KG1 (cell line): ENCODE data around the gene MTO1.
"Not testable (repeated sequence)": the region's sequence is repeated elsewhere in the genome, so short reads cannot be mapped to it uniquely, and the experiment has no call there.

Experiments used
- DNase-seq: peaks from one replicate; lab custom pipeline; 2025; lab: John Stamatoyannopoulos, UW

The MTO1 gene

GRCh38 chr6:73505142-73505541 lies 43.6 kb downstream of the MTO1 start:
- no peak for DNase-seq

- DNase-seq = not testable (repeated sequence)
Measured at GRCh38 chr6:73505705-73506104, 44.2 kb downstream of the MTO1 start.

DNA sequence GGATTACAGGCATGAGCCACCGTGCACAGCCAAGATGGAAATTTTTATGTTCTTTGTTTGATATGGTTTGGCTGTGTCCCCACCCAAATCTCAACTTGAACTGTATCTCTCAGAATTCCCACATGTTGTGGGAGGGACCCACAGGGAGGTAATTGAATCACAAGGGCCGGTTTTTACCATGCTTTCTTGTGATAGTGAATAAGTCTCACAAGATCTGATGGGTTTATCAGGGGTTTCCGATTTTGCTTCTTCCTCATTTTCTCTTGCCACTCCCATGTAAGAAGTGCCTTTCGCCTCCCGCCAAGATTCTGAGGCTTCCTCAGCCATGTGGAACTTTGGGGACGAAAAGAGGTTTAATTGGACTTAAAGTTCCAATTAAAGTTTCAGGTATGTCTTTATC lies 44.7 kb downstream of the MTO1 start:
- no peak for DNase-seq

DNA sequence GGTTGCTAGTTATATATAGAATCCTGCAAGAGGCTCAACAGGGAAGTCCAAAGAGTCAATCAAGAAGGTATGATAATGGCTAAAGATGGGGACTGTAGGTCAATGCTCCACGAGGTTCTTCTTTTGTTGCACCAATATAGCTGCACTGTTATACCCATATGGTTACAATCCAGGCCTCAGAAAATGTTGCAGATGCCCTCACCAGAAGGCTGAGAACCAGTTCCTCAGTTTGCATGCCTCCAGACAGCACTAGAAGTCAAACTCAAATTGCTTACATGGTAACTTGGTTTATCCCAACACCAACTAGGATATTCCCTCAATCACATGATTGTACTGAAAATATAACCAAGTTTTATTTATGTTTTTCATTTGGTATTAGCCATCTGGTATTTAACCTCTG lies 47.2 kb downstream of the MTO1 start:
- DNase-seq = no peak

GRCh38 chr6:73509851-73510250 lies 48.3 kb downstream of the MTO1 start:
- DNase-seq = no peak

DNA sequence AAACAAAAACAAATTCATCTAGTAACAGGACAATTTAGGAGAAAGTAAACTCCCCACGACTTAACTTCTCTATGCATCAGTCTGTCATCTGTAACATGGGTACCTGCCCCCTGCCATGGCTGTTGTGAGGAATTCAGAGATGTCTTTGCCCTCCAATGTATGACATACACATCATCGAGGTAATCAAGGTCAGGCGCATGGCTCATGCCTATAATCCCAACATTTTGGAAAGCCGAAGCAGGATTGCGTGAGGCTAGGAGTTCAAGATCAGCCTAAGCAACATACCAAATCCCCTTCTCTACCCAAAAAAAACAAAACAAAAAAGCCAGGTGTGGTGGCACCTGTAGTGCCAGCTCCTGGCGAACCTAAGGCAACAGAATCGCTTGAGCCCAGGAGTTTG lies 50.3 kb downstream of the MTO1 start:
- no peak for DNase-seq

DNA sequence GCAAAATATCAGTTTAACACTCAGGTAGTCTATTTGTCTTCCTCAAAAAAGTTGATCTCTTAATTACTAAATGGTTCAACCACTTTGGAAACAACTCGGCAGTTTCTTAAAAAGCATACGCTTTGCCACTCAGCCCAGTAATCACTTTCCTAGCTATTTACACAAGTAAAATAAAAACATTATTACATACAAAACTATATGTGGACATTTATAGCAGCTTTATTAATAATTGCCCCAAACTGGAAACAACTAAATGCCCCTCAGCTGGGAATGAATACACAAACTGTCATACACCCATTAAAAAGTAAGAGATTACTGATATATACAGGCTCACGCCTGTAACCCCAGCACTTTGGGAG lies 51.9 kb downstream of the MTO1 start:
- no peak for DNase-seq

DNA sequence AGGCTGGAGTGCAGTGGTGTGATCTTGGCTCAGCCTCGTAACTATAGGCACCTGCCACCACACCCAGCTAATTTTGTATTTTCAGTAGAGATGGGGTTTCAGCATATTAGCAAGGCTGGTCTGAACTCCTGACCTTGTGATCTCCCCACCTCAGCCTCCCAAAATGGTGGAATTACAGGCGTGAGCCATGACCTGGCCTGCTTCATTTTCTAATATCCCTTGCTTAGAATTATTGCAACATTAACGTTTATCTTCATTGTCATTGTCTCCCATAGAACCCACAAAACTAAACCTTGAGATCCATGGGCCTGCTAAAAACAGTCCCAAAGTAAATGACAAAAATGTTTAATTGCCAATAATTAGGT lies 53.2 kb downstream of the MTO1 start:
- DNase-seq = no peak

DNA sequence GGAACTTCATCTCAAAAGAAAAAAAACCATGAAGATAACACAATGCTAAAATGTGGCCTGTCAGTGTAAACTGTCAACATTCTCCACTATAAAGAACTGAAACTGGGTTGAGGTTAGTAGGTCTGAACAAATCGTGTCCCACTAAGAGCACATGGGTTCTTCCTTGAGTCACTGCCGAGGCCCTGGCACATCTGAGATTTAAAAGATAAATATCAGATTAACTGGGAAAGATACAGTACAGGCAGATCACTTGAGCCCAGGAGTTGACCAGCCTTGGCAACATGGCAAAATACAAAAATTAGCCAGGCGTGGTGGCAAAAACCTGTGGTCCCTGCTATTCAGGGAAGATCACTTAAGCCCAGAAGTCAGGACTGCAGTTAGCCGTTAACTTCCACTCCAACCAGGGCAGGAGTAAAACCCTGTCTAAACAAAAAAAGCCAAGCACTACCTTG lies 53.7 kb downstream of the MTO1 start:
- no peak for DNase-seq

DNA sequence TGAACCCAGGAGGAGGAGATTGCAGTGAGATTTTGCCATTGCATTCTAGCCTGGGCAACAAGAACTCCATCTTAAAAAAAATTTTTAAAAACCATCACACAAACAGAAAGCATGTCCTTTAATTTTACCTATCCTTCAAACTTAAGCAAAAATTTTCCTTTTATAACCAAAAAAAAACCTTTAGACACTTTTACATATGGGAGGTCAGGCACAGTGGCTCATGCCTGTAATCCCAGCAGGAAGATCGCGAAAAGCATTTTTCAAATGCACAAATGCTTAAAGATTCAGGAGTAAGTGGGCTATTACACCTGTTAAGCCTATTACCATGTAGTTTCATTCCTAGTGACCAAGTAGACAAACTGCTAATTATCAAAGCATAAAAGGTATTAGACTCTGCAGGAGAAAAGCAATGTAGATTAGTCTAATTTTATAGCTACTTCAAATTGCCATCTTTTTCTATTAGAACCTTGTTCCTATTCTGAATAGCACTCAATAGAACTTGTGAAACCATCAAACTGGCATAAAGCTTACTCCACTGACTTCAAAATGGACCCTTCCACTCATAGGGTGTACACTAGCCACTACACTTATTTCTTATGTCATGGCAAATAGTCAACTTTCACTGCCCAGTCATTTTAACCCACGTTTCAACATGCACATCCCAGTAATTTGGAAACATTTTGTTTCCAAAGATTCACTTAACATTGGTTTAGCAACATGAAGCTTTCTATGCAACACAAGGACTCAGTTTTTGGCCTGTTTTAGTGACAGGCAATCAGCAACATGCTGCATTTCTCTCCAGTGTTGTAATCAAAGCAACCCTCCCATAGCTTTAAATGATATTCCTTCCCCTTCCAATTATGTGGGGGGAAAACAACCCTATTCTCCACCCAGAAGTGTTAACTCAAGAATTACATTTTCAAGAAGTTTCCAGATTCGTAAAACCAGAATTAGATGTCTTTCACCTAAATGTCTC lies 55.3 kb downstream of the MTO1 start:
- DNase-seq = no peak

- DNase-seq = not testable (repeated sequence)
Measured at GRCh38 chr6:73518100-73518981, 56.8 kb downstream of the MTO1 start.

DNA sequence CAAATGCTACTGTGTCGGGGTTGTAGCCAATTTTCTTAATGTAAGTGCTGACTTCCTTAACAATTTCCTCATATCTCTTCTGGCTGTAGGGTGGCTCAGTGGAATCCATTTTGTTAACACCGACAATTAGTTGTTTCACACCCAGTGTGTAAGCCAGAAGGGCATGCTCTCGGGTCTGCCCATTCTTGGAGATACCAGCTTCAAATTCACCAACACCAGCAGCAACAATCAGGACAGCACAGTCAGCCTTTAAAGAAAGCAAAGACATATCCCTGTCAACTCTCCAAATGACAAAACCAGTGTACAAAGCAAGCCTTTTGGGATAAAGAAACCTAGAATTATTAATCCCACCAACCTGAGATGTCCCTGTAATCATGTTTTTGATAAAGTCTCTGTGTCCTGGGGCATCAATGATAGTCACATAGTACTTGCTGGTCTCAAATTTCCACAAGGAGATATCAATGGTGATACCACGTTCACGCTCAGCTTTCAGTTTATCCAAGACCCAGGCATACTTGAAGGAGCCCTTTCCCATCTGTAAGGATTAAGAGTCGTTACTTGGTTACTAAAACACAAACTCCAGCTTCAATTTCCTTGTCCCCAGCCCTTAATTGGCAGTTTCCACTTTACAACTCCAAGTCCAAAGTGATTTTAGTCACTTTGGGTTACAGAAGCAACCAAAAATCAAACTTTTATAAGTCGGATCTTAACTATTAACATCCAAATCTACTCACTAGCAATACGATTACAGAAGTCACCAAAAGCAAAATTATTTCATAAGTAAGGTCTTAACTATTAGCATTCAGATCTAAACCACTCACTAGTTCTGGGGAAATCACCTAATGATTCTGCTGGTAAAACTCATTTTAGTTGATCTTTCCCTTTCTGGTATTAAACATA lies 57.7 kb downstream of the MTO1 start:
- not testable (repeated sequence) for DNase-seq

DNA sequence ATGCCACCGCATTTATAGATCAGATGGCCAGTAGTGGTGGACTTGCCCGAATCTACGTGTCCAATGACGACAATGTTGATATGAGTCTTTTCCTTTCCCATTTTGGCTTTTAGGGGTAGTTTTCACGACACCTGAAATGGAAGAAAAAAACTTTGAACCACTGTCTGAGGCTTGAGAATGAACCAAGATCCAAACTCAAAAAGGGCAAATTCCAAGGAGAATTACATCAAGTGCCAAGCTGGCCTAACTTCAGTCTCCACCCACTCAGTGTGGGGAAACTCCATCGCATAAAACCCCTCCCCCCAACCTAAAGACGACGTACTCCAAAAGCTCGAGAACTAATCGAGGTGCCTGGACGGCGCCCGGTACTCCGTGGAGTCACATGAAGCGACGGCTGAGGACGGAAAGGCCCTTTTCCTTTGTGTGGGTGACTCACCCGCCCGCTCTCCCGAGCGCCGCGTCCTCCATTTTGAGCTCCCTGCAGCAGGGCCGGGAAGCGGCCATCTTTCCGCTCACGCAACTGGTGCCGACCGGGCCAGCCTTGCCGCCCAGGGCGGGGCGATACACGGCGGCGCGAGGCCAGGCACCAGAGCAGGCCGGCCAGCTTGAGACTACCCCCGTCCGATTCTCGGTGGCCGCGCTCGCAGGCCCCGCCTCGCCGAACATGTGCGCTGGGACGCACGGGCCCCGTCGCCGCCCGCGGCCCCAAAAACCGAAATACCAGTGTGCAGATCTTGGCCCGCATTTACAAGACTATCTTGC lies 58.6 kb downstream of the MTO1 start:
- no peak for DNase-seq

GRCh38 chr6:73520688-73521350 lies 59.3 kb downstream of the MTO1 start, which contains the start of gene EEF1A1:
EEF1A1 (minus strand) TSS chr6:73521032; CDS start chr6:73520026, 1,006 bp downstream.
- peak; percentile 95 for DNase-seq

- DNase-seq = peak; percentile 91
Measured at GRCh38 chr6:73521351-73521985, 59.9 kb downstream of the MTO1 start.

- DNase-seq = peak; percentile 83
Measured at GRCh38 chr6:73523434-73524123, 62.0 kb downstream of the MTO1 start.

GRCh38 chr6:73525546-73526330 lies 64.2 kb downstream of the MTO1 start:
- no peak for DNase-seq

- no peak for DNase-seq
Measured at GRCh38 chr6:73528897-73529296, 67.4 kb downstream of the MTO1 start.
